ENCODE measurements around the gene GPC6.
A peak's percentile ranks its signal among the peaks of the same experiment; 100 is the strongest.

GPC6 gene

DNA sequence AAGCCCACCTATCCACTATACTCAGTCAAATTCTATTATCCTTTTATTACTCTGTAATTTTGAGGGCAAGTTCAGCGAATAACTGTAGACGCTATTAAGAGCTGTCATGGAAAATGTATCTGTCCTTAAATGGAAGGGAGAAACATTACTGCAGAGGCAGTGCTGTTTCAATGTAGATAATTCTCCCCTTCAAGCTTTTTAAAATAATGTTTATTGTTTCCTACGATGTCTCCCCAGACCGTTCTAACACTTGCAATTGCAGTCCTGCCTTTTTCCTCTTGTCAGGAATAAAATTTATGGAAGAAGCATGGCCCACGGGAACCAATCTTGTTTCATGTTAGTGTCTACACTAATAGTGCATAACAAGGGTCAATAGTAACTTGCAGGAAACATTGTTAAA lies 159.5 kb downstream of the GPC6 start:
- DNase-seq: no peak

DNA sequence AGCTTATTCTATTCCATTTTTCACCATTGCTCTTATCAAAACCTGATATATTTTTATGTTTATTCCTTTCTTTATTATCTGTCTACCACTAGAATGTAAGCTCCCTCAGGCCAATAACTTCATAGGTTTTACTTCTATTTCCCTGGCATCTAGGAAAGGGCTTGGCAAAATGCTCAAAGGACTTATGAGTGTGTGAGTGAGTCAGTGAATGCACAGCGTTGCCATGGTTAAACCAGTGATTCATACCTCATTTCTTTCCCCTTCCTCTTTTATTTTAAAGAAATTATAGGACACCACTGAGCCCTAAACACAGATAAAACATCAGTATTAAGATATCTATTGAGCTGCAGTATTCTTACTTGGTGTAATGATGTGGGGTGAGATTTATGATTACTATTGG lies 162.1 kb downstream of the GPC6 start:
- no peak for DNase-seq

DNA sequence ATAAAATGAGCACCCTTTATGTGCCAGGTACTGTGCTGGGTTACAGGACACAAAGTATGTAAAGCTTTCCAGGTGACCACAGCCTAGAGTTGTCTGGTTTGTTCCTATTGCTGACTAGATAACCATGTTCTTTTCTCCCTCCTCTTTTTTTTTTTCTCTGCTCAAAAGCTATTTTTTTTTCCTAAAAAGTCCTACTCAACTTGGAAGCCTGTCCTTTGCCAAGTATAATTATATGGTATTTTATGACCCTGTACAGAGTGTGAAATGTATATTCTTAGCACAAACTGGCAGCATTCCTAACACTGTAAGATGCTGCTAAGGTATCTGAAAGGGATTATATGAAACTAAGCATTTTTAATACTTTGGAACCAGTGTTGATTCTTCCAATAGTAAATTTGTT lies 171.0 kb downstream of the GPC6 start:
- no peak for DNase-seq

DNA sequence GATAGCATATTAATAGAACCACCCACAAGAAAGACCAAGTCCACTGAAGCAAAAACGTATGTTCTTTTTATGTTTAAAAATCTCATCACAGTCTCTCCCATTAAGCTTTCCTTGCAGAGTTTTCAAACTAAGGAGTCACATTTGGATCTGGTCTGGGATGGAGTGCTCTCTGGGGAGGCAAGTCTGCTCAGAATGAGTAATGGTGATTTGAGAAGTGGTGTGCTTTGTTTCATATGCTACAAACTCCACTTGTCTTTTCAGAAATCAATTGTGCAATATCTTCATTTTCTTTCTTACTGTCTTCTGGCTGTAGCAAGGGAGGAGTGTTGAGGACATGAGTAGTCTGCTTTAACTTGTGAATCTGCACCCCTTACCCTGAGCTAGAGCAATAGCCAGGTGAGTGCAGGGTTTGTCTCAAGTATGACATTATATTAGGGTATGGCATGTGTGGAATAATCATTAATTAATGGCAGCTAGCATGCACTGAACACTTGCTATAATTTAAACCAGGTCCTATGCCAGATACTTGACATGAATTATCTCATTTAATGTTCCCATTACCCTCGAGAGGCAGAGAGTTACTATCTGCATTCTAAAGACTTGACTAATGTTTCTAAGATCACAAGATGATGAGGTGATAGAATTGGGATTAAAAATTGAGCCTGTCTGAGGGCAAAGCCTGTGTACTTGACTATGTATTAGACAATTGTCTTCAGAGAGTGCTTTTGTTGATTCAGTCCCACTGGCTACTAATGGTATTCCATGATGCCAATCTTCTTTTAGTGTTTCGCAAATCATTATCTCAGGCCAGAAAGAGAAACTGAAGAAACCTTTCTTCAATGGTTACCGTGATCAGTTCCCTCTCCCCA lies 171.8 kb downstream of the GPC6 start:
- DNase-seq: peak; percentile 37

DNA sequence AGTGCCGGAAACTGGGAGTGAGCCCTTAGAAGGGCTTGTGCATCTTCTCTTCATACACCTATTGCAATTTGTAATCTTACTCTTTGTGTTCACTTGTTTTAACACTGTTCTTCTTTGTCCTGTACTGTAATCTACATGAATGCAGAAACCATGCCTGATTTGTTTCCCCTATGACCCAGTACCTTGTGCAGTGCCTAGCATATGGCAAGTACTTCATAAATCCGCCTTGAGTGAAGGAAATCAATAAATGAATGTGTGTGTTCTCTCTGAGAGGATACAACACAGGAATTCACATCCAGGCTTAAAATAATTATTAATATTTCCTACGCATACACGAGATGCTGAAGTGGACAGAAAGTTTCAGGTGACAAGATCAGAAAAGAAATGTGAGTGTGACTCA lies 172.6 kb downstream of the GPC6 start:
- peak; percentile 36 for DNase-seq

DNA sequence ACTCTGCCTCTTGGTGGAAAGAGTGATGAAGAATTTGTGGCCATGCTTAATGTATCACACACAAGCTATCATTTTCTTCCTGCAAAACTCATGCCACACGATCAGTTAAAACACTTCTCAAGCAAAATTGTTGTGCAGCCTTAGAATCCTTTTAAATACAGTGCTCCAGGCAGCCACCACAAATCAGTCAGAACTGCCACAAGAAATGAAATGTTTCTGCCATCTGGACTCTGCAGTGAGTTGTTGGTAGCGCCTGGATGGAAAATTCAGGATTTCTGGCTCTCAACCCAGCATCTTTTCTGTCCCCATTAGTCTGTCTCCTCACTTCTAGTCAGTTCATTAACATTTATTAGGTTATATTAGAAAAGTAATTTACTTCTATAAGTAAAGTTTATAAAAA lies 179.5 kb downstream of the GPC6 start:
- no peak for DNase-seq

DNA sequence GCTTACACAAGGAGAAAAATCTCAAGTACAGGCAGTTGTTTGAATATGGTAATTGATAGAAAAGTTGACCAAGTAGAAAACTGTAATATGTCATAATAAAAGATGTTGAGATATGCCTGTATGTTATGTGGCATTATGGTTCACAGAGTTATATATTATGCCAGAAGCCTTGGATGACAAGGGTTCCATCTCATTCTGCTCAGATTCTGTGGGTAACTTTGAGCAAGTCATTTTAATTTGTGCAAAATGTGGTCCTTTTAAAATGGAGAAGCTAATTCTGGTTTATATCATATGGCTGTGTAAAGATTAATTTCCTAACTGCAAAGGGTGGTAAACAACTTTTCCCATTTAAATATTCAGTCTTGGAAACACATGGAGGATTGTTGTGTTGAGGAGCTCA lies 180.9 kb downstream of the GPC6 start:
- DNase-seq: no peak

DNA sequence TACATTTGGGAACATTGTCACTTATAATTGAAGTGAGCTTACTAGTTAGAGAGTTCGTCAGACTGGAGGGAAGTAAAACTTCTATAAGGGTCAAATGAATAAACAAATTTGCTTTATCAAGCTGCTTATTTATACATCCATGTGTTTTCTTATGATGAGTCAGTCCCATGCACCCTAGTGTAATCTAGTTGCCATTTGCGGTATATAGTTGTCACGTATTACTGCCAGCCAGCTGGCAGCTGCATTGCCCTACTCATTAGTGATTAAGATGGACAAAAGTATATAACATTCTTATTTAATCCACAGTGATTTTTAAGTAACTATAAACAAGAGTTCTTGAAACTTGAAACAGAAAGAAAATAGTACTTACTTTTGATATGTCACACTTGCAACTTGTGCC lies 182.4 kb downstream of the GPC6 start:
- DNase-seq: no peak

DNA sequence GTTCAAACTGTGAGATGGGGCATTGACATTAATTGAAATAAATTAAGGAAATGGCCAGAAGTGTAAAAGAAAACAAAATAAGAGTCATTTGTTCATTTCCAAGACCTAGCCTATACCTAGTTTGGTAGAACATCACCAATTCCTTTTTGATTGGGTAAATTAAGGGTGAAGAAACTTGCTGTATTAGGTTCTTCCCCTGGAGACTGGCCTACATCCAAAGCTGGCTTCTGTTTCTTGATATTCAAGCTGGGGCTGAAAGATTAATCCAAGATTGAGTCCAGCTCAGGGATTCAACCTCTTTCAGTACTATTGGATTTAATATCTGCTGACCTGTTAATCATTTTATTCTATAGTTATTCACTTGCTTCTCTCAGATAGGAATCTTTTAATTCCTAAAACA lies 183.2 kb downstream of the GPC6 start:
- DNase-seq: no peak

DNA sequence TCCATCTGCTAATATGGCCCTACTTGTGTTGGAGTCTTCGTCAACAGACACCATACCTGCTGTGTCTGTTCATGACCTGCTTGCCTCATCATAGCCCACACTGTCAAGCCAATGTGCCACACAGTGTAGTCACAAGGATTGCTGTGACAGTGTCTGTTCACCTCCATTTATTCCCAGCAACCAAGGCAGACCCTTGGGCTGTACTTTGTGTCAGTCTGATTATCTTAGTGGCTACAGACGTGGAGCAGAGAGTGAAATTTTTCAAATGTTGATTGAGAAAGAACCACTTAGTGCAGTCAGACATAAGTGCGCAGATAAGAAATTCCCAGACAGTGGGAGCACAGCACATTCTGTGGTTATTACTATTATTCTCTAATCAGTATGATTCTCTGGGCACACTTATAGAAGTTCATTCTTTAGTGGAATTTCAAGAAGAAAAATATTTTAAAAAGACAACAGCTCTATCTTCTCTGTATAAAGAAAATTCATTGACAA lies 184.6 kb downstream of the GPC6 start:
- no peak for DNase-seq

DNA sequence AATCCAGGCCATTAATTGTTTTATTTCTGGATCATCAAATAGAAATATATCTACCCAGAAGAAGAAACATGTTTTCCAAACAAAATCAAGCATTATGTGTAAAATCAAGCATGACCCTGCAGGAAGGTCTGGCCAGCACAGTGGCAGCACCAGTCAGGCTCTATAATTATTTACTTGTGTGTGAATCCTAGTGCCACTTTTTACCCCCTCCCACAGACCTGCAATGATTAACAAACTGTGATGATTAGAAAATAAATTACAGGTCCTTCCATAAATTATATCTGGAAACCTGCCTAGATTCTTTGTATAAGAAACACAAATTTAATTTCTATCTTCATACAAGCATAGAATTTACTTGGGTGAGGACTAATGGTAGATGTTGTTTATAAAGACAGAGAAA lies 186.1 kb downstream of the GPC6 start:
- DNase-seq: no peak

DNA sequence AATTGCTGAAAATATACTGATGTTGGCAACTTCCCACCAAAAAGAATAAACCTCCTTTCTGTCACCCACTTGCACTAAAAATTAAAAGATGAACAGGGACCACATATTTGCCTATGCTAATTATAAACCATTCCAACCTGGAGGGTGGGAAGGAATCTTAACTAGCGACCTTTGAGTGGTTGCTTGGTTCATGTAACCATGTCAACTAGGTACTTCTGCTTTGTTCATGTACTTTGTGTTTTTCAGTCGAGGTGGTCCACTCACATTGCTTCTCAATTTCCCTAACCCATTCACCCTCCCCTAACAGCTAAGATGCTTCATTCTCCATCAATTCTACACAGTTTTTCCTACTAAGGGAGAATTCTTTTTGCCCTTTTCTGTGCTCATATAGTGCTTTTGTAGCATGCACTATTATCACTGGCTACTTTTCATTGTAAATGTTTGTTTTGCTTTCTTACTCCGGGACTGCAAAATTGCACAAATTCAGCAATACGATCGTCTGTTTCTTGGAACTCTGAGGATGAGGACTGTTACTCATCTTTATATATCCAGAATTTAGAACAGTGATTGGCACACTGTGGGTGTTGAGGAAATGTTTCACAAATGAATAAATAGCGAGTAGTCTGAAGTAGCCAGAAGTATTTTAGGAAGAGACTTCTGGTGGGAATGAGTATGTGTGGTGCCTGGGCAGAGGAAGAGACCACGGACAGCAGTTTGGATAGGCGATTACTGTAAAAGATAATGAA lies 187.5 kb downstream of the GPC6 start:
- DNase-seq: no peak

DNA sequence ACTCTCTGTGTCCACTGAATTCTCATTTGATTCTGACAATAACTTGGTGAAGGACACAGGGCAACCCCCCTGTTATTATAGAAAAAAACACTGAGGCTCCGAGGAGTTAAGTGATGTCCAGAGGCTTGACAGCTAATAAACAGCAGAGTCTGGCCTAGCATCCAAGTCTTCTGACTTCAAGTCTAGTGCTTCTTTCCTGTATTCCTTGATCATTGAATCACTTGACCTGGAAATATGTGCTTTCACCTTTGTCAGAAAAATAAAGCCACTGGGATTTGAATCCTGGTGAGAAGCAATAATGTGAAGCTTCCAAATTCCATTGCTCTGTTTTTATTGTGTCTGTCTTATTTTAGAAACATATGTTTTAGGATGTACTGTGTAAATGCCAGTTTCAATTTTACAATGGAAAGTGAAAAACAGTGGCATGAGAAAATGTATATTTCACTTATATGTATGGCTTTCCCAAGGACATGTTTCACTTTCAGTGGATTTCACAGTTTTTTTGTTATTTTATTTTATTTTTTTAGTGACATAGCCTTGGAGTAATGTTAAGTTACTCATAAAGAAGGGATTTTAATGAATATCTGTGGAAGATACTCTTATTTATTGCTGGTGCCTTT lies 190.2 kb downstream of the GPC6 start:
- no peak for DNase-seq

DNA sequence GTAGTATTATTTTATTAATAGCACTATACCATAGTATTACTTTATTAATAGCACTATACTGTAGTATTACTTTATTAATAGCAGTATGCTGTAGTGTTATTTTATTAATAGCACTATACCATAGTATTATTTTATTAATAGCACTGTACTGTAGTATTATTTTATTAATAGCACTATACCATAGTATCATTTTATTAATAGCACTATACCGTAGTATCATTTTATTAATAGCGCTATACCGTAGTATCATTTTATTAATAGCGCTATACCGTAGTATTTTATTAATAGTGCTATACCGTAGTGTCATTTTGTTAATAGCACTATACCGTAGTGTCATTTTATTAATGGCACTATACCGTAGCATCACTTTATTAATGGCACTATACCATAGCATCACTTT lies 191.8 kb downstream of the GPC6 start:
- DNase-seq: no peak

DNA sequence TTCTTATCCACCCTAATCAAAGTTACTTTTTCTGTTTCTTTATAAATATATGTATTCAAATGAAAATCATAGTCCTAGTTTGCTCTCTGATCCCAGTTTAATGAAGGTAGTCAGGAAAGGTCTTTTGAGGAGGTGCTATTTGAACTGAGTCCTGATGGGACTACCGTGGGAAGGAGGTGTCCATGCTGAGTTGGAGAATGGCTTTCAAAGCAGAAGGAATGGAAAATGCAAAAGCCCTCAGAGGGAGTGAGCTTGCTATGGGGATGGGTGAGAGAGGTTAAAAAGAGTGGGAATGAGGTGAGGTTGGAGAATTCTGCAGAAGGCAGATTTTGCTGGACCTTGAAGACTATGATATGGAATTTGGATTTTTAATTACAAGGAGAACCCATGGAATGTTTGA lies 193.6 kb downstream of the GPC6 start:
- no peak for DNase-seq

DNA sequence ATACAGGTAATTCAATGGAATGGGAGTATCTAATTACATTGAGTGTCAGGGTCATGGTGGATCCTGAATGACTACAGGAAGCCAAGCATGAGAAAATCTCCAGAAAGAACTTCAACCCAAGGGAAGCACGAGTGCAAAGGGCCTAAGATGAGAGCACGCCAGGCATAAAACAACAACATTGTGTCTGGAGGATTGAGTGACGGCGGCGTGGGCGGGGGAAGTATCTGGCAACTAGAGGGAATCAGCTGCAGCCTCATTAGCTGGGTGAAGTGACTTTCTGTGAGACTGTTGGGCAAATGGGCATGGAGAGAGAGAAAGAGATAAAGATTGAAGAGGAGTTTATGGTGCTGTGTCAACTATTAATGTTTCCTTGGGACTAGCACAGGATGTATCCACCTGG lies 194.3 kb downstream of the GPC6 start:
- DNase-seq: no peak

DNA sequence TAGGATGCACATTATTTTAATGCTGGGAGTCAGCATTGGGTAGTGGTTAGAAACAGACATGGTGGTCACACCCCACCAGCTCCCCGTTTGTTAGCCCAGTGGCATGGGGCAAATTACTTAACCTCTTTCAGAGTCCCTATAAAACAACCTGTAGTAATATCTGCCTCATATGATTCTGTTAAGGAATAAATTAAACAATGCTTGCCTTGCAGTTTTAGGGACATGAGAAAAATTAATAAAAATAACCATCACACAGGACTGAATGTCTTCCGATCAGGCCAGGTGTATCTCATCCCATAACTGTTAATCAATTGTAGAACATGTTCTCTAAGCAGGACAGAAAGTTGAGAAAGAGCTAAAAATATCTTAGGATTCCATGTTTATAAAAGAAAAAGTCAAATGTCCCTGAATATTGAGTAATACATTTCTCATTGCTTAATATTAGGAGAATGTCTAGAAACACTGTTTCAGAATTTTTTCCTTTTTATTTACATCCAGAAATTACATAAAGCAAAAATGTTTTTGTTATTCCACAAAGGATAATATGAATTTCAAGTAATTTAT lies 196.5 kb downstream of the GPC6 start:
- no peak for DNase-seq

DNA sequence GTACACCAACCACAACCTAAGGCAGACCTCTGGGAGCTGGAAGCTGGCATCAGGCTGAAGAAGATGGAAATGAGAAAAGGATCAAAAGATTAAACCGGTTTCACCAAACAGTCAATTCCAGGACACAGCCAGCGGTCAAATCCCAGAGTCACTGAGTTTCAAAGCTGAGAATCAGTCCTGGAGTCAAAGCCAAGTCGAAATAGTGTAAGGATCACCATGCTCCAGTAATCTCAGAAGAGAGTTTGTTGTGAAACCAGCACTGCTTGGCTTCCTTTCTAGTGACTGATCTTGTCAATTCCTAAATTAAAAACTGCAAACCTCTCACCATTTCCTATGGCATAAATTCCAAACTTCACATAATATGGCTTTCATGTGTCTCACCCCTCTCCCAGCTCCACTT lies 198.8 kb downstream of the GPC6 start:
- DNase-seq: no peak

DNA sequence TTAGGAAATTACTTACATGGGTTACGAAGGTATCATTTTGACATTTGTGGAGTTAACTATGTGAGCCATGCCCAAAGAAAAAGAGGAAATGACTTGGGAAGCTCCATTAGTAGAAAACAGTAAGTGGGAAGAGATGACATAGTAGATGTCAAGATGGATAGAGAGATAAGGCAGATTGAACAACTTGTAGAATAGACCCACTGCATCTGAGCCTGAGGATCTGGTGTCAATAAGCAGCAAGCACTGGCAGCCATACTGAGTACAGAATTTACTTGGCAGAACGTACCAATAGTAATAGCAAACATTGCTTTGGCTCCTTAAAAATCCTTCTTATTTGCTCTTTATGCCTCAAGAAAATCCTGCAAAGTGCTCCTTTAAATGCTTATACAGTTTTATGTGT lies 203.8 kb downstream of the GPC6 start:
- DNase-seq: peak; percentile 19

DNA sequence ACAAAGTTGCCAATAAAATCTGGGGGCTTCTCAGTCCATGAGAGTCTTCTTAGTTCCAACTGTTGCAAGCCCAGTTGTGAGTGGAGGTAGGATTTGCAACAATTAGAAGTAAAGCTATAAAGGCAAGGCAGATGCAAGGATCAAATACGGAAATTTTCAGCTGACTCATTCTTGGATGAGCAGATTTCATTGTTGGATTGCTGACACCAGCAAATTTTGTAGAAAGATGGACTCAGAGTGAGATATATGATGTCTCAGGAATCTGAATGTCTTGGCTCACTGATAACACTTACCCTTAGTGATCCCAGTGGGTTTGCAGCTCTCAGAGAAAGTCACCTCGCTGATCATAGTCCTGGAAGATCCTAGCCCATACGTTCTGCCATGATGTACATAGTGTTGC lies 209.0 kb downstream of the GPC6 start:
- DNase-seq: no peak

DNA sequence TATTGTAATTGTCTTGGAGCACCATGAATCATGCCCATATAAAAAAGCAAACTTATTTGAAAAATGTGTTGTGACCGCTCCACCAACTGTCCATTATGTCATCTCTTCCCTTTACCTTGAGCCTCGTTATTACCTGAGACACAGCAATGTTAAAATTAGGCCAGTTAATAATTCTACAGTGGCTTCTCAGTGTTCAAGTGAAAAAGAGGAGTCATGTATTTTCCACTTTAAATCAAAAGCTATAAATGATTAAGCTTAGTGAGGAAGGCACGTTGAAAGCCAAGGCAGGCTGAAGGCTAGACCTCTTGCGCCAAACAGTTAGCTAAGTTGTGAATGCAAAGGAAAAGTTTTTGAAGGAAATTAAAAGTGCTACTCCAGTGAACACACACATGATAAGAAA lies 210.5 kb downstream of the GPC6 start:
- no peak for DNase-seq

DNA sequence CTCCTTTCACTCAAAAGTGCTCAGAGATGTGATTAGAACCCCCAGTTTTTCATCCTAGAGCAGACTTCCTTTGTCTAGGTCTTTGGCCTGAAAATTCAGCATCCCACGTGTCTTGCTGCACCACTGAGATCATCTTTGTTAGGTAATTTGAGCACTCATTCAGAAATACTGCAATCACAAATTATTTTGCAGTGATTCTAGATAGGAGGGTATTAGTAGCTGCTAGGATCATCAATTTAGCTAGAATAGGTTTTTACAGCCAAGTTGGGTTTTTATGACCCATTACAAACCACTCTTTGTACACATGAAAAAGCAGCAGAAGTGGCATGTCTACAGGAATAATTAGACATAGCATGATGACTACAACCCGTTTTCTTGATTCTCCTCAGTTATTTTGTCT lies 219.6 kb downstream of the GPC6 start:
- DNase-seq: no peak

DNA sequence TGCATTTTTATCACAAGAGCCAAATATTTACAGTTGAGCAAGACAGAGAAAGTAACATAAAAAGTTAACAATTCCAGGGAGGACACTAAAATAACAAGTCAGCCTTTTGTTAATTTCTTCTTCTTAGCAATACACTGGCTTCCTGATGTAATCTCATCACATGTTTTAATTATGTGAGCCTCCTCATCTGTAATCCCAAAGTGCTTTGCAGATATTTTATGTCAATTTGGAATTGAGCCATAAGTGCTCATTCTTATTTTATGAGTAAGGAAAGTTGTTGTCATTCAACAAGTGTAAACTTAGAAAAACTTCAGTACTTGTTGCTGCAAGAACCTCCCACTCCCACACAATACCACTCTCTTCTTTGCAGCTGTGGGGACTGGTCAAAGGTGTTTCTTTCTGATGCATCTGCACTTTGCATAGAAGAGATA lies 223.6 kb downstream of the GPC6 start:
- DNase-seq: no peak

DNA sequence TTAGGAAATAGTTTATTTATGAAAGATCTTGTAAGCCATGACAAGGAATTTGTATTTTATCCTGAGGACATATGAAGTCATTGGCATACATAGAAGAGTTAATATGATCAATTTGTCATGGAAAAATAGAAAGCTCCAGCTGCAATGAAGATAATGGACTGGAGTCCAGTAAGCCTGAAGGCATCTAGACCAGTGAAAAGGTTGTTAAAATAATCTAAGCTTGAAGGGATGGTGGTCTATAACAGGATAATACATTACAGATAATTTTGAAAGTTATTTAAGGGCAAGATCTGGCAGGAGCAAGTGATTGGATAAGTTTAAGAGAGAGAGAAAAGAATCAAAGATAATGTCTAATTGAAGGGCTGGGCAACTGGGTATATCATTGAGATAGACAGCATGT lies 224.2 kb downstream of the GPC6 start:
- no peak for DNase-seq

Data from NCI-H2171 treated with DMSO at 0.1 percent for 48 hours (cell line).